ENCODE results near the gene VPS26A. TPM values are rescaled to one million over a fixed set of nuclear protein-coding genes. Genes with fewer than 3 reads are reported as not detected.

The VPS26A gene
- polyA plus RNA-seq, 1 experiment, result 44.4 TPM

DNA sequence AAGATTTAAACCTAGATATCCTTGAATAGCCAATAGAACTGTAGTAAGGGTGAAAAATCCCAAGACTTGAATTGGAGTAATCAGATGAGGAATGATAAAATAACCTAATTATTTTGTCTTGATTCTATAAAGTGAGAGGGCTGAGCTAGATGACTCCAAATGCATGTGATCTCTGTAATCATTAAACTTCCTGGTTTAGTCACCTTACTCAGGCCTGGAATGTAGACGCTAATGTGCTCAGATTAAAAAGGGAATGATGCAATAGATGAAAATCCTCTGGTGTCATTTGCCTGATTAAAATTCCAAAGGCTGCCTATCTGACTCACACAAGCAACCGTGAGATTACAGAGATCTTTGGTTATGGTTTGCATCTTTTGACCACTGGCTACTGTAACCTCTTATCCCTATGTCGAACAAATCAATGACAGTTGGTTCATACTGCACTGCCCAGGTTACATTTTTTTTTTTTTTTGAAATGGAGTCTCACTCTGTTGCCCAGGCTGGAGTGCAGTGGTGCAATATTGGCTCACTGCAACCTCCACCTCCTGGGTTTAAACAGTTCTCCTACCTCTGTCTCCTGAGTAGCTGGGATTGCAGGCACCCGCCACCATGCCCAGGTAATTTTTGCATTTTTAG, 93.3 kb downstream of the VPS26A start:
- no peak for TF ChIP-seq CTCF (IDR thresholded peaks at IDR 0.05; ENCODE audit: low read depth, low read length)
- Histone ChIP-seq H3K27ac (ENCODE audit: low read depth, low read length) (no peak overlapping the region), H3K27me3 (ENCODE audit: control insufficient read depth, insufficient read depth, low read length) (no peaks in the 10 kb centered on the region), H3K9me3 (ENCODE audit: control insufficient read depth, insufficient read depth, low read length) (no peaks in the 10 kb centered on the region), H3K4me3 (ENCODE audit: low read depth, low read length) (no peak overlapping the region)
- ChIA-PET POLR2A (interaction anchor here (0.7 kb wide), 1 partner anchor 93 kb away, joined by 3 read pairs; no protein-coding TSS in a partner anchor), CTCF (interaction anchor here (0.5 kb wide), 1 partner anchor 64 kb away, joined by 5 read pairs; no protein-coding TSS in a partner anchor)
- peak; percentile 32 for DNase-seq (ENCODE audit: low read depth, low spot score)

DNA sequence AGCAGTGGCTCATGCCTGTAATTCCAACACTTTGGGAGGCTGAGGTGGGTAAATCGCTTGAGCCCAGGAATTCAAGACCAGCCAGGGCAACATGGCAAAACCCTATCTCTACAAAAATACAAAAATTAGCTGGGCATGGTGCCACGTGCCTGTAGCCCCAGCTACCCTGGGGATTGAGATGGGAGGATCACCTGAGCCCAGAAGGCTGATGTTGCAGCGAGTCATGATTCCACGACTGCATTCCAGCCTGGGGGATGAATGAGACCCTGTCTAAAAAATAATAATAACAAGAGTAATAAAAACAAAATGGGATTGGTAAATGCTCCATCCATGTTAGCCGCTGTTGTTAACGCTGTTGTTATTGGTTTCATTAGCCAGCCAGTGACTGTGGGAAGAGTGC, 94.9 kb downstream of the VPS26A start:
- Histone ChIP-seq H3K9me3 (ENCODE audit: control insufficient read depth, insufficient read depth, low read length) (no peaks in the 10 kb centered on the region), H3K27me3 (ENCODE audit: control insufficient read depth, insufficient read depth, low read length) (no peaks in the 10 kb centered on the region), H3K27ac (ENCODE audit: low read depth, low read length) (no peak overlapping the region), H3K4me3 (ENCODE audit: low read depth, low read length) (no peak overlapping the region)
- ChIA-PET CTCF (no interaction called here), POLR2A (no interaction called here)
- no peak for DNase-seq (ENCODE audit: low read depth, low spot score)
- TF ChIP-seq CTCF (IDR thresholded peaks at IDR 0.05; ENCODE audit: low read depth, low read length), result no peak

DNA sequence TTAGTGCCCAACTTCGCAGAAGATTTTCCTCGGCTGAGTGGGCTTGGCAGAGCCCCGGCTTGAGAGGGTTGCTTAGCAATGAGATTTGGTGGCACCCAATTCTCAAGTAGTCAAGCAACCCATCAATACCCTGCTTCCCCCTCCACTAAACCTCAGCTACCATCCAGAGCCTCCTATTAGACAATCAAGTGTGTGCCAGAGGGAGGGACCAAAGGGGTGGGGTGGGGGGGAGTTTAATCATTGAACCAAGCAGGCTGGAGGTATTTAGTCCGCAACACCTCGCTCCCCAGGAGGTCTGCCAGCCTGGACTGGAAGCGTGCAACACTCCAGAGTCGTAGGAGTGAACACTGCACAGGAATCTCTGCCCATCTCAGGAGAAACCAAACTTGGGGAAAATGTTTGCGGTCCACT, 96.1 kb downstream of the VPS26A start, which contains the start of gene HKDC1:
TSS of gene HKDC1 (plus strand) at position 292 of the 411 bp plus-strand sequence. CDS start at position 396, 104 bp downstream.
- H3K27me3 ChIP-seq (ENCODE audit: control insufficient read depth, insufficient read depth, low read length), result no peaks in the 10 kb centered on the region
- CTCF ChIA-PET, result interaction anchor here (1.5 kb wide), 1 partner anchor 9 kb away, joined by 4 read pairs; no protein-coding TSS in a partner anchor
- no peaks in the 10 kb centered on the region for H3K9me3 ChIP-seq (ENCODE audit: control insufficient read depth, insufficient read depth, low read length)
- H3K27ac ChIP-seq (ENCODE audit: low read depth, low read length), result no peak within 1 kb of the TSS
- TF ChIP-seq CTCF (IDR thresholded peaks at IDR 0.05; ENCODE audit: low read depth, low read length), result no peak
- no peak for DNase-seq (ENCODE audit: low read depth, low spot score)
- POLR2A ChIA-PET, result no interaction called here
- H3K4me3 ChIP-seq (ENCODE audit: low read depth, low read length), result no peak within 1 kb of the TSS

DNA sequence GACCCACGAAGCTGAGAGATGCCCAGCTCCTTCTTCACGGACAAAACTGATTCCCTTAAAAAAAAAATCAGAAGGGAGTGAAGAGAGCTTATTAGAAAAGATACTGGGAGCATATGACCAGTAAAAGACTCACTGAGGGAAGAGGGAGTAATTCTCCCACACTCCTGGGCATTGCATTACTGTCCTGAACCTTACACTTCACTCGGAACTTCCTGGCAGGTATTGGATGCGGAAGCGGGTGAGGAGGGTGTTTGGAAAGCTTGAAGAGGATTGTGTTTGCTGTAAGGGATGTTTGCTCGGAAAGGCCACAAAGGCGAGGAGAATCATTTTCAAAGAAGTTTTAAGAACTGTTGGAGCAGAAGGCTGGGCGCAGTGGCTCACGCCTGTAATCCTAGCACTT, 96.5 kb downstream of the VPS26A start:
- ChIA-PET CTCF (interaction anchor here (1.5 kb wide), 1 partner anchor 10 kb away, joined by 4 read pairs; no protein-coding TSS in a partner anchor), POLR2A (no interaction called here)

More for the DNA sequence above, 96.5 kb downstream of the VPS26A start:
- Histone ChIP-seq H3K27ac (ENCODE audit: low read depth, low read length) (no peak overlapping the region), H3K4me3 (ENCODE audit: low read depth, low read length) (no peak overlapping the region), H3K27me3 (ENCODE audit: control insufficient read depth, insufficient read depth, low read length) (no peaks in the 10 kb centered on the region), H3K9me3 (ENCODE audit: control insufficient read depth, insufficient read depth, low read length) (no peaks in the 10 kb centered on the region)
- no peak for DNase-seq (ENCODE audit: low read depth, low spot score)
- no peak for TF ChIP-seq CTCF (IDR thresholded peaks at IDR 0.05; ENCODE audit: low read depth, low read length)

Small RNAs within 50 kb of the gene (small RNA-seq; reads per million reads assigned to genes)
- not detected for gene RF00017 (ENCODE audit: insufficient read length, low read depth)

Other genes starting within 250 kb of the VPS26A start
- gene DDX50, start 222.9 kb upstream of the VPS26A start, polyA plus RNA-seq (2011; rRNA removed), result 40.9 and 60.8 TPM in 2 replicates
- 46.5 and 62.3 TPM in 2 replicates for gene DDX21, start 168.0 kb upstream of the VPS26A start, polyA plus RNA-seq (2011; rRNA removed)
- gene KIFBP, start 135.4 kb upstream of the VPS26A start, polyA plus RNA-seq (2011; rRNA removed), result 38.5 and 53.9 TPM in 2 replicates
- gene SRGN, start 36.1 kb upstream of the VPS26A start, polyA plus RNA-seq (2011; rRNA removed), result 137 and 154 TPM in 2 replicates
- 28.0 and 31.8 TPM in 2 replicates for gene SUPV3L1, start 56.1 kb downstream of the VPS26A start, polyA plus RNA-seq (2011; rRNA removed)
- gene HKDC1, start 96.2 kb downstream of the VPS26A start, polyA plus RNA-seq (2011; rRNA removed), result 0.47 and 0.83 TPM in 2 replicates
- 31.9 and 37.4 TPM in 2 replicates for gene HK1, start 154.3 kb downstream of the VPS26A start, polyA plus RNA-seq (2011; rRNA removed)